HepG2 (cell line): ENCODE data around the gene PTPRH. TPM values are rescaled to one million over a fixed set of nuclear protein-coding genes. Genes with fewer than 3 reads are reported as not detected.
A peak's percentile ranks its signal among the peaks of the same experiment; 100 is the strongest.

ENCODE experiments used
- ATF5 ChIP-seq: sonication (generic); formaldehyde crosslinking; IDR thresholded peaks from 2 replicates; pipeline ENCODE4 v1.4.0; 2020; ENCODE audit warnings: mild to moderate bottlenecking, low read depth, missing genetic modification reagents
- BORCS8-MEF2B ChIP-seq: sonication (generic); formaldehyde crosslinking; IDR thresholded peaks from 2 replicates; pipeline ENCODE4 v1.8.0; 2022; ENCODE audit warnings: mild to moderate bottlenecking, missing genetic modification reagents
- CCDC6 ChIP-seq: sonication (generic); formaldehyde crosslinking; IDR thresholded peaks from 2 replicates; pipeline ENCODE4 v1.8.1; 2022; ENCODE audit warnings: mild to moderate bottlenecking, missing genetic modification reagents, moderate library complexity
- CREB1 ChIP-seq, 2 experiments: fragments of 450-650 bp in 1 of 2; IDR thresholded peaks; 2 replicates each; pipeline ENCODE4 v1.6.1; 2016 to 2017; ENCODE audit warnings: control low read depth in 1 of 2, mild to moderate bottlenecking in 1 of 2, missing compliant biosample characterization in 1 of 2, missing genetic modification characterization in 1 of 2
- CSRNP1 ChIP-seq: sonication (generic); formaldehyde crosslinking; IDR thresholded peaks from 2 replicates; pipeline ENCODE4 v1.8.1; 2023; ENCODE audit warnings: mild to moderate bottlenecking, missing genetic modification reagents
- ERF ChIP-seq: IDR thresholded peaks from 2 replicates; pipeline ENCODE4 v1.6.1; 2018; ENCODE audit warnings: missing biosample characterization, missing genetic modification reagents
- GLI4 ChIP-seq: sonication (generic); formaldehyde crosslinking; IDR thresholded peaks from 2 replicates; pipeline ENCODE4 v1.5.1; 2020; ENCODE audit warnings: missing genetic modification reagents, mild to moderate bottlenecking, moderate library complexity, borderline replicate concordance
- HDAC2 ChIP-seq: sonication (generic); formaldehyde crosslinking; IDR thresholded peaks from 2 replicates; pipeline ENCODE4 v1.4.0; 2020; ENCODE audit warnings: missing genetic modification reagents
- HMG20B ChIP-seq: conservative IDR thresholded peaks from 2 replicates; pipeline ENCODE4 v1.6.1; 2016; ENCODE audit warnings: missing genetic modification reagents, missing compliant biosample characterization
- KMT2A ChIP-seq: sonication (generic); formaldehyde crosslinking; IDR thresholded peaks from 2 replicates; pipeline ENCODE4 v1.4.0; 2020; ENCODE audit warnings: missing genetic modification reagents
- MAF1 ChIP-seq: sonication (generic); formaldehyde crosslinking; IDR thresholded peaks from 2 replicates; pipeline ENCODE4 v1.5.0; 2020; ENCODE audit warnings: missing genetic modification reagents, borderline replicate concordance
- REST ChIP-seq, 2 experiments: IDR thresholded peaks; 2 replicates each; pipeline ENCODE4 v1.6.1; 2011 to 2012; ENCODE audit warnings: low read length in 2 of 2, borderline replicate concordance in 1 of 2, low read depth in 1 of 2, mild to moderate bottlenecking in 1 of 2, moderate library complexity in 1 of 2
- SMARCC2 ChIP-seq: fragments of 450-650 bp; IDR thresholded peaks from 2 replicates; pipeline ENCODE4 v1.6.1; 2017; ENCODE audit warnings: antibody characterized with exemption, mild to moderate bottlenecking
- SPEN ChIP-seq: sonication (generic); formaldehyde crosslinking; IDR thresholded peaks from 2 replicates; pipeline ENCODE4 v1.5.1; 2020; ENCODE audit warnings: low read depth, mild to moderate bottlenecking, missing genetic modification reagents
- ZBTB4 ChIP-seq: sonication (generic); formaldehyde crosslinking; IDR thresholded peaks from 2 replicates; pipeline ENCODE4 v1.4.0; 2020; ENCODE audit warnings: missing genetic modification reagents, mild to moderate bottlenecking, borderline replicate concordance
- ZNF850 ChIP-seq: sonication (generic); formaldehyde crosslinking; conservative IDR thresholded peaks from 2 replicates; pipeline ENCODE4 v1.9.0; 2021; ENCODE audit warnings: mild to moderate bottlenecking, missing genetic modification reagents
- polyA plus RNA-seq, 8 experiments: library from polyadenylated mRNA; depleted of rRNA in 3 of 8; stranded (reverse) in 7 of 8; unstranded in 1 of 8; fragments of >200 nt; fragmentation: Illumina TruSeq in 4 of 8; extraction: Trizol in 4 of 8; gene quantifications; 2 replicates each; pipeline versions ENCODE4 v1.2.1 to v1.2.3, GENCODE V29; 2011 to 2016; ENCODE audit warnings: low read depth in 4 of 8, missing spikeins in 1 of 8, mixed read lengths in 1 of 8; ENCODE audit not compliant: insufficient read depth in 1 of 8
- total RNA-seq, 5 experiments: library from RNA; depleted of rRNA; stranded (reverse); fragments of >200 nt; fragmentation: Illumina TruSeq; extraction: Trizol; gene quantifications; 2 replicates each; pipeline ENCODE4 v1.2.3, GENCODE V29; 2016; ENCODE audit warnings: low read depth in 1 of 5

PTPRH gene
- total and polyA plus RNA-seq, 2 of the 13 experiments (the other 11 are each of a cell fraction or from before 2014, with no cell fraction given) = 14.7 to 125 TPM

- peak; percentile 78; the same call in 1 of the 2 replicates for TF ChIP-seq CCDC6 (CRISPR knock-in tag)
- peak; percentile 76; the same call in 1 of the 2 replicates for TF ChIP-seq ZBTB4
- TF ChIP-seq SMARCC2 = no peak
- peak; percentile 86 for TF ChIP-seq ERF (CRISPR knock-in tag)
- TF ChIP-seq CREB1 (IDR thresholded peaks at IDR 0.05) = peak; percentile 84
- TF ChIP-seq CREB1 (CRISPR knock-in tag; IDR thresholded peaks at IDR 0.05) = peak; percentile 89
- TF ChIP-seq KMT2A (CRISPR knock-in tag) = no peak
- TF ChIP-seq GLI4 = peak; percentile 85; the same call in 1 of the 2 replicates
- no peak for TF ChIP-seq ATF5 (CRISPR knock-in tag)
- peak in 1 of 2 experiments; percentile 57; a peak in 3 of 4 replicates for TF ChIP-seq REST (IDR thresholded peaks at IDR 0.05; ENCODE audit: borderline replicate concordance in 1 of 2, low read depth in 1 of 2, low read length in 2 of 2)
- peak; percentile 52; the same call in 1 of the 2 replicates for TF ChIP-seq SPEN (CRISPR knock-in tag)
- peak; percentile 54; the same call in 1 of the 2 replicates for TF ChIP-seq CSRNP1 (CRISPR knock-in tag)
- no peak for TF ChIP-seq ZNF850 (CRISPR knock-in tag)
- no peak for TF ChIP-seq MAF1
- TF ChIP-seq HDAC2 (CRISPR knock-in tag) = peak; percentile 41; the same call in 1 of the 2 replicates
- TF ChIP-seq BORCS8-MEF2B (CRISPR knock-in tag) = no peak; the same call in 1 of the 2 replicates
- TF ChIP-seq HMG20B (CRISPR knock-in tag) = 0 out of 2 replicates have a peak, but pooled peaks have one; percentile 18
These were observed 2.4 kb downstream of the PTPRH start (continued) for GRCh38 chr19:55206664-55207500.
